HG03175 (cell line): ENCODE data around the gene PRXL2B.
"Not testable (repeated sequence)": the region's sequence is repeated elsewhere in the genome, so short reads cannot be mapped to it uniquely, and the experiment has no call there.

Experiments used
- ATAC-seq: cut with Tn5 transposase; IDR thresholded peaks from one replicate; pipeline ENCODE4 v1.9.1; 2021; ENCODE audit warnings: mild to moderate bottlenecking, moderate library complexity; ENCODE audit not compliant: unreplicated experiment

Gene PRXL2B

GRCh38 chr1:2564006-2564814, 22.4 kb upstream of the PRXL2B start:
- no peak for ATAC-seq

- no peak for ATAC-seq
These were observed 21.7 kb upstream of the PRXL2B start for GRCh38 chr1:2564815-2565374.

- ATAC-seq: no peak
These were observed 20.2 kb upstream of the PRXL2B start for GRCh38 chr1:2566101-2567045.

- ATAC-seq: no peak
These were observed 19.4 kb upstream of the PRXL2B start for GRCh38 chr1:2567083-2567679.

GRCh38 chr1:2568187-2568816, 18.3 kb upstream of the PRXL2B start:
- not testable (repeated sequence) for ATAC-seq

- no peak for ATAC-seq
These were observed 17.5 kb upstream of the PRXL2B start for GRCh38 chr1:2569060-2569459.

GRCh38 chr1:2569703-2570102, 16.9 kb upstream of the PRXL2B start:
- not testable (repeated sequence) for ATAC-seq

- ATAC-seq: no peak
These were observed 16.2 kb upstream of the PRXL2B start for GRCh38 chr1:2570332-2570731.

- ATAC-seq: no peak
These were observed 15.2 kb upstream of the PRXL2B start for GRCh38 chr1:2571348-2571747.

GRCh38 chr1:2573250-2573920, 13.2 kb upstream of the PRXL2B start:
- ATAC-seq: no peak

GRCh38 chr1:2574350-2574749, 12.2 kb upstream of the PRXL2B start:
- ATAC-seq: no peak

- no peak for ATAC-seq
These were observed 10.5 kb upstream of the PRXL2B start for GRCh38 chr1:2575801-2576663.

GRCh38 chr1:2577565-2578075, 9.0 kb upstream of the PRXL2B start:
- peak; percentile 32 for ATAC-seq

GRCh38 chr1:2578758-2579118, 7.8 kb upstream of the PRXL2B start:
- no peak for ATAC-seq

- no peak for ATAC-seq
These were observed 5.9 kb upstream of the PRXL2B start for GRCh38 chr1:2580691-2581090.

- no peak for ATAC-seq
These were observed 4.2 kb upstream of the PRXL2B start for GRCh38 chr1:2582391-2582790.

- no peak for ATAC-seq
These were observed 3.2 kb upstream of the PRXL2B start for GRCh38 chr1:2583331-2583791.

- ATAC-seq: no peak
These were observed 2.7 kb upstream of the PRXL2B start for GRCh38 chr1:2583871-2584351.
